GM12875 (cell line): ENCODE results near the gene AIG1.
"Not testable (repeated sequence)": the region's sequence is repeated elsewhere in the genome, so short reads cannot be mapped to it uniquely, and the experiment has no call there.

ENCODE experiments used
- H3K4me3 ChIP-seq: one replicate; pipeline ENCODE4 v1.5.1; 2011; ENCODE audit warnings: low read depth, low read length, control low read depth
- CTCF ChIP-seq: IDR thresholded peaks from 2 replicates; pipeline ENCODE4 v1.5.1; 2011; ENCODE audit warnings: low read depth, mild to moderate bottlenecking, control low read depth, inconsistent platforms, low read length, moderate library complexity, borderline replicate concordance; ENCODE audit not compliant: insufficient read depth

AIG1 gene

GRCh38 chr6:143040018-143040417, 20.7 kb upstream of the AIG1 start:
- TF ChIP-seq CTCF, result no peak

GRCh38 chr6:143044345-143044744, 16.3 kb upstream of the AIG1 start:
- H3K4me3 ChIP-seq, result not testable (repeated sequence)

More at GRCh38 chr6:143040018-143040417, 20.7 kb upstream of the AIG1 start:
- H3K4me3 ChIP-seq, result no peak overlapping the region

GRCh38 chr6:143049611-143050010, 11.1 kb upstream of the AIG1 start:
- no peak overlapping the region for H3K4me3 ChIP-seq
- TF ChIP-seq CTCF, result no peak

GRCh38 chr6:143050509-143050908, 10.2 kb upstream of the AIG1 start:
- TF ChIP-seq CTCF, result no peak
- no peak overlapping the region for H3K4me3 ChIP-seq

GRCh38 chr6:143052282-143052681, 8.4 kb upstream of the AIG1 start:
- H3K4me3 ChIP-seq, result no peak overlapping the region
- no peak for TF ChIP-seq CTCF

DNA sequence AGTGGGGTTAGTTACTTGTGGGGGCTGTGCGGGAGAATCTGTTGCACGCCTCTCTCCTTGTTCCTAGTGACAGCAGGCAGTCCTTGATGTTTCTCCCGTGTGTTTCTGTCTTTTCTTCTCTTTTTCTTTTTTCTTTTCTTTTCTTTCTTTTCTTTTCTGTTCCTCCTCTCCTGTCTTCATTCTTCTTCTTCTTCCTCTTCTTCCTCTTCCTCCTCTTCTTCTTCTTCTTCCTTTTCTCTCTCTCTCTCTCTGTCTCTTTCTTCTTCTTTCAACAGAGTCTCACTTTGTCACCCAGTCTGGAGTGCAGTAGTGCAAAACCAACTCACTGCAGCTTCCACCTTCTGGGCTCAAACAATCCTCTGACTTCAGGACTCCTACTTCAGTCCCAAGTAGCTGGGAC, 6.8 kb upstream of the AIG1 start:
- no peak for TF ChIP-seq CTCF
- H3K4me3 ChIP-seq, result no peak overlapping the region

- no peak for TF ChIP-seq CTCF
- H3K4me3 ChIP-seq, result no peak overlapping the region
Measured at GRCh38 chr6:143054329-143054728, 6.4 kb upstream of the AIG1 start.

DNA sequence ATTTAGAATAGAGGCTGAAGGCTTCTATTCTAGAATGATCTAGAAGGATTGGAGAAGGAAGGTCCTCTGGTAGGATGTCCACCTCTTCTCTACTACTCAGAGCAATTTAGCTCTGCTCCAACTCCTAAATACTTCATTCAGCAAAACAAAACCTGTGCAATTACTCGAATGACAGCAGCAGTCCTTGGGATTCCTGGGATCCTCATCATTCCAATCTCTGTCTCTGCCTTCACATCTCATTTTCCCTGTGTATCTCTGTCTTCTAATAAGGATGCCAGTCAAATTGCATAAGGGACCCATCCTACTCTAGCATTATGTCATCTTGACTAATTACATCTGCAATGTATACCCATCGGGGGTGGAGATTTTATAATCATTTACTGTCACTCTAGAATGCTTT, 5.5 kb upstream of the AIG1 start:
- no peak for TF ChIP-seq CTCF
- no peak overlapping the region for H3K4me3 ChIP-seq
